Measurements from ENCODE around the gene SH2D3C.
A peak's percentile ranks its signal among the peaks of the same experiment; 100 is the strongest.

Gene SH2D3C

DNA sequence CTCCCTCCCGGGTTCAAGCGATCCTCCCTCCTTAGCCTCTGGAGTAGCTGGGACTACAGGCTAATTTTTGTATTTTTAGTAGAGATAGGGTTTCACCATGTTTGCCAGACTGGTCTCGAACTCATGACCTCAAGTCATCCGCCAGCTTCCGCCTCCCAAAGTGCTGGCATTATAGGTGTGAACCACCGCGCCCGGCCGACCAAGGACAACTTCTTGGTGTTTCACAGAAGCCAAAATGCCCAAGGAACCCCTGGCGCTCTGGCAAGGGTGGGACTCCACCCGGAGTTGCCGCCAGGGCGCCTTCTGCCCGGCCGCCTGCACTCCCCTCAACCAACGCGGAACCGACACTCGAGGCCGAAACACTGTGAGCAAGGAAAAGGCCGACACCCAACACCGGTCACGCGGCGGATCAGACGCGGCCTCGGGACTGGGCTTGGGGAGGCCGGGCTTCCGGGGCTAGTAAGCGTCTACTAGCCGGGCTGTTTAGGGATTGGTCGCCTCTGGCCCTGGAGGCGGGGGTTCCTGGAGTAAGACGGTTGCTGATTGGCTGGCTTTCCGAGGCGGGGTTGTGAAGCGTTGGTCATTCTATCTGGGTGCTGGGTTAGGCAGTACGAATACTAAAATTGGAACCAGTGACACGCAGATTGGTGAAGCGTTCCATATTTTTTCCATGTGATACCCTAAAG lies 79.3 kb downstream of the SH2D3C start:
- peak; percentile 74 to 81 for DNase-seq (ENCODE audit: low read depth in 2 of 2)

DNA sequence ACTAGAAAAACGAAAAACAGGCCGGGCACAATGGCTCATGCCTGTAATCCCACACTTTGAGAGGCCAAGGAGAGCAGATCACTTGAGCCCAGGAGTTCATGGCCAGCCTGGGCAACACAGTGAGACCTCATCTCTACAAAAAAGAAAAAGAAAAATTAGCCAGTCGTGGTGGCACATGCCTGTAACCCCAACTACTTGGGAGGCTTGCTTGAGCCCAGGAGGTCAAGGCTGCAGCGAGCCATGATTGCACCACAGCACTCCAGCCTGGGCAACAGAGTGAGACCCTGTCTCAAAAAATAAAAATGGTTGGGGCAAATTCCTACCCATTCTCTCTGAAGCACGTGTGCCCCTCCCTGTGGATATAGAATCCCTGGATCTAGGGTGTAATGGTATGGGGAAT lies 80.1 kb downstream of the SH2D3C start:
- no peak for DNase-seq (ENCODE audit: low read depth in 2 of 2)

- no peak for DNase-seq (ENCODE audit: low read depth in 2 of 2)
Measured at GRCh38 chr9:127697575-127697974, 80.9 kb downstream of the SH2D3C start.

GRCh38 chr9:127694890-127695720 lies 83.4 kb downstream of the SH2D3C start:
- DNase-seq (ENCODE audit: low read depth in 2 of 2), result no peak

- DNase-seq (ENCODE audit: low read depth in 2 of 2), result no peak
Measured at GRCh38 chr9:127693697-127694096, 84.8 kb downstream of the SH2D3C start.

DNA sequence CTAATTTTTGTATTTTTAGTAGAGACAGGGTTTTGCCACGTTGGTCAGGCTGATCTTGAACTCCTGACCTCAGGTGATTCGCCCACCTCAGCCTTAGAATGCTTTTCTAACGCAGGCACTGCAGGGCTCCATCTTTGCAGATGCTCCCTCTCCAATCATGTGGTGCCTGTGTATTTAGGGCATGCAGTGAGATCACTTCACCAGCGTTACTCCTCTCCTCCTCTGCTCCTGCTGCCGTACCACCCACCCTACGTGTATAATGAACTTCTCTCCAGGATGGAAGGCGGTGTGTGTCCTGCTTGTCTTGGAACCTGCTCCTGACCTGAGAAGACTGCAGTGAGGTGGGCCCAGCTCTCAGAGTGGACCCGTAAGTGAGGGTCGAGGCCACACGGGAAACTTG lies 85.3 kb downstream of the SH2D3C start:
- no peak for DNase-seq (ENCODE audit: low read depth in 2 of 2)

DNA sequence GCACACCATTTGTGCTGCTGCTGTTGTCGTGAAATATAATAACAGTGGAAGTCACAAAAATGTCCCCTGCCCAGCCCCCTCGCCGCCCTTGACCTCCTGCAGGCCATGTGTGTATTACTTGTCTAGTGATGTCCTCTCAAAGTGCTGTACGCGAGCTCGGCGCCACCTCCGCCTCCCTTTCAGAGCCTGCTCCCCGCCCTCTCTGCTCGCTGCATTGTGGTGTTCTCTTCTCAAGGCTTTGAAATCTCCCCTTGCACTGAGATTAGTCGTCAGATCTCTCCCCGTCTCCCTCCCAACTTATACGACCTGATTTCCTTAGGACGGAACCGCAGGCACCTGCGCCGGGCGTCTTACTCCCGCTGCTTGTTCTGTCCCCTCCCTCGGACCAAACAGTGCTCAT lies 86.4 kb downstream of the SH2D3C start:
- DNase-seq (ENCODE audit: low read depth in 2 of 2), result no peak

GRCh38 chr9:127690735-127691134 lies 87.7 kb downstream of the SH2D3C start:
- DNase-seq (ENCODE audit: low read depth in 2 of 2), result no peak

DNA sequence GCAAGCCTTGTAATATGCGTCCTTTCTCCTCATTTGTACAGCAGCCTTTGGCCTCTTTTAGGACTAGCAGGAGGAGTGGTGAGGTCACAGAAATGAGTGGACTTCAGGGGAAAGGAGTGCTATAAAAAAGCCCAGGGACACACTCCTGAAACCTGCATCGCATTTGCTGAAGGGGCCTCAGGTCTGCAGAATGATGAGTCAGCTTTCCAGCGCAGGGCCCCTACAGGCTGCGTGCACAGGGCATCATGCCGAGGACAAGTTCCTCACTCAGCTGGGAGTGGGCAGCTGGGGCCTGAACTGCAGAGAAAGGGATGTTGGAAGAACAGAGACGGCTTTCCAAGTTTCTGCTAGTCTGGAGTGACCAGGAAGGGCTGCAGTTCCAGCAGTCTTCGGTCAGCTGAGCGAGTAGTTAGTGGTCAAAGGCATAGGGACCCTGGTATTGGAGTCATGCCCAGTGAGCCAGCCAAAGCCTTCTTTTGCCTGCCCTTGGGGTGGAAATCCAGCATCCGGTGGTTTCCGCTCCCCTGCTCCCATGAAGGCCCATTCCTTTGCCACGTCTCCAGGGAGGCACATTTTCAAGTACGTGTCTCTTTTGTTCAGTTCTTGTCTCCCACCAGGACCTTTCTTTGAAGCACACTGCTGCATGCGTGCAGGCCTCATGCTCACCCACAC lies 89.0 kb downstream of the SH2D3C start:
- no peak for DNase-seq (ENCODE audit: low read depth in 2 of 2)
